ENCODE measurements around the gene ANKMY1. TPM values are rescaled to one million over a fixed set of nuclear protein-coding genes. Genes with fewer than 3 reads are reported as not detected.

ANKMY1 gene
- total and polyA plus RNA-seq, 2 of the 8 experiments (the other 6 are each of a cell fraction or from before 2014, with no cell fraction given) = 4.5 to 4.8 TPM

GRCh38 chr2:240589850-240590525 lies 32.2 kb upstream of the ANKMY1 start:
- Histone ChIP-seq H3K18ac (ENCODE audit: extremely low read depth, low read length) (no peak overlapping the region), H4K5ac (ENCODE audit: insufficient read length, low read depth, low read length) (no peak overlapping the region), H4K20me1 (replicated peaks in 1 of 2; ENCODE audit: control insufficient read depth in 1 of 2, insufficient read depth in 2 of 2, low read length in 2 of 2) (peaks cover 3 to 28% of the 10 kb centered on the region in 2 experiments), H3K23me2 (ENCODE audit: low read depth, low read length) (peaks cover 12% of the 10 kb centered on the region; the same call in 1 of the 2 replicates), H3K4me1 (replicated peaks in 1 of 4; ENCODE audit: control insufficient read depth in 3 of 4, insufficient read depth in 4 of 4, low read length in 3 of 4) (peaks cover 0 to 10% (median 9%) of the 10 kb centered on the region in 4 experiments; a peak in 5 of 7 replicates), H4K8ac (ENCODE audit: extremely low read depth, insufficient read depth, low read length) (no peak overlapping the region), H3K23ac (ENCODE audit: insufficient read length) (no peak overlapping the region), H3K9ac (replicated peaks in 1 of 4; ENCODE audit: extremely low read depth in 1 of 4, low read depth in 3 of 4, low read length in 3 of 4) (no peak overlapping the region), H3K56ac (replicated peaks; ENCODE audit: insufficient read length, low read depth, low read length) (no peak overlapping the region), H3K4me2 (ENCODE audit: insufficient read depth in 1 of 2, low read depth in 2 of 2, low read length in 2 of 2) (no peak overlapping the region), H3K27me3 (replicated peaks in 1 of 4; ENCODE audit: control insufficient read depth in 3 of 4, extremely low read depth in 1 of 4, insufficient read depth in 3 of 4, low read length in 3 of 4) (no peaks in the 10 kb centered on the region), H4K91ac (replicated peaks; ENCODE audit: insufficient read length, low read length) (no peak overlapping the region), H2BK20ac (ENCODE audit: low read length) (no peak overlapping the region), H2BK12ac (ENCODE audit: low read depth, low read length) (no peak overlapping the region), H3K79me2 (ENCODE audit: control insufficient read depth in 1 of 2, insufficient read depth in 2 of 2, low read length in 2 of 2) (peaks cover 4 to 40% of the 10 kb centered on the region in 2 experiments; a peak in 3 of 4 replicates), H2BK120ac (replicated peaks; ENCODE audit: low read depth, low read length) (no peak overlapping the region), H2BK15ac (ENCODE audit: low read length) (no peak overlapping the region), H3K79me1 (ENCODE audit: low read depth, low read length) (peaks cover 17% of the 10 kb centered on the region), H2AK5ac (ENCODE audit: low read depth, low read length) (no peak overlapping the region), H2BK5ac (ENCODE audit: low read depth, low read length) (no peak overlapping the region), H3K14ac (ENCODE audit: insufficient read length) (no peak overlapping the region), H3K9me3 (ENCODE audit: insufficient read depth in 2 of 2, low read depth in 1 of 2, low read length in 1 of 2) (no peaks in the 10 kb centered on the region), H3K4me3 (ENCODE audit: extremely low read depth in 1 of 4, insufficient read depth in 2 of 4, low read depth in 3 of 4, low read length in 4 of 4) (no peak overlapping the region), H3K4ac (replicated peaks; ENCODE audit: insufficient read length, low read depth, low read length) (no peak overlapping the region), H2AFZ (ENCODE audit: low read length) (no peak overlapping the region), H3K27ac (ENCODE audit: low read depth, low read length) (no peak overlapping the region), H3K36me3 (ENCODE audit: control insufficient read depth in 2 of 4, insufficient read depth in 4 of 4, low read length in 3 of 4) (peaks cover 0 to 8% (median 6%) of the 10 kb centered on the region in 4 experiments; a peak in 4 of 8 replicates)
- TF ChIP-seq ATF2 (IDR thresholded peaks at IDR 0.05; ENCODE audit: low read length) (no peak), HDAC6 (IDR thresholded peaks at IDR 0.05; ENCODE audit: low read depth, low read length) (no peak), SIRT6 (IDR thresholded peaks at IDR 0.05; ENCODE audit: low read length) (no peak), EGR1 (IDR thresholded peaks at IDR 0.05; ENCODE audit: borderline replicate concordance, low read depth, low read length) (no peak), SUZ12 (IDR thresholded peaks at IDR 0.05; ENCODE audit: low read length) (no peak), KDM4A (IDR thresholded peaks at IDR 0.05; ENCODE audit: low read depth, low read length, severe bottlenecking) (no peak), ASH2L (IDR thresholded peaks at IDR 0.05; ENCODE audit: low read length) (no peak), CHD2 (IDR thresholded peaks at IDR 0.05; ENCODE audit: low read length) (no peak), KDM1A (IDR thresholded peaks at IDR 0.05; ENCODE audit: borderline replicate concordance, low read length) (no peak), E2F6 (IDR thresholded peaks at IDR 0.05) (no peak)
- WGBS, 2 experiments (ENCODE audit: extremely low coverage in 1 of 2, insufficient coverage in 1 of 2, insufficient read length in 1 of 2, insufficient replicate concordance in 2 of 2, low coverage in 1 of 2, low lambda C conversion rate in 2 of 2, missing lambda C conversion rate in 1 of 2) = 88% methylated on average over 16 of the region's 16 CpGs; no CpG with 5 or more reads in 1 of the 2 experiments
- ChIA-PET CTCF (ENCODE audit: partially characterized antibody) (interaction anchor here (1.2 to 5.1 kb wide), 3 partner anchors 12 to 26 kb away, joined by 3 to 37 read pairs (median 3); no protein-coding TSS in a partner anchor), POLR2A (ENCODE audit: partially characterized antibody) (interaction anchor here (1.1 to 1.5 kb wide), 2 partner anchors 10 to 24 kb away, joined by 3 to 4 read pairs; no protein-coding TSS in a partner anchor)
- no peak for DNase-seq (ENCODE audit: low read depth in 1 of 2, low spot score in 2 of 2)
- no peak for FAIRE-seq
